Mucosa of rectum (tissue), 2 donors: ENCODE measurements around the gene PEF1.

Experiments used
- H3K27ac ChIP-seq, 2 donors: one replicate each; pipeline ENCODE4 v1.7.0; 2013; ENCODE audit warnings: inconsistent platforms in 2 of 2, low read depth in 2 of 2, low read length in 2 of 2
- H3K27me3 ChIP-seq, 2 donors: one replicate each; pipeline ENCODE4 v1.7.0; 2013; ENCODE audit warnings: low read length in 2 of 2; ENCODE audit not compliant: control insufficient read depth in 2 of 2, insufficient read depth in 2 of 2
- H3K36me3 ChIP-seq, 2 donors: one replicate each; pipeline ENCODE4 v1.7.0; 2013; ENCODE audit warnings: low read length in 2 of 2; ENCODE audit not compliant: control insufficient read depth in 2 of 2, insufficient read depth in 2 of 2
- H3K4me1 ChIP-seq, 2 donors: one replicate each; pipeline ENCODE4 v1.7.0; 2013; ENCODE audit warnings: low read length in 2 of 2, mild to moderate bottlenecking in 1 of 2; ENCODE audit not compliant: control insufficient read depth in 2 of 2, insufficient read depth in 2 of 2
- H3K4me3 ChIP-seq, 2 donors: one replicate each; pipeline ENCODE4 v1.7.0; 2013; ENCODE audit warnings: low read length in 2 of 2
- H3K9ac ChIP-seq, 2 donors: one replicate each; pipeline ENCODE4 v1.7.0; 2013; ENCODE audit warnings: low read length in 2 of 2, low read depth in 1 of 2, mild to moderate bottlenecking in 1 of 2
- H3K9me3 ChIP-seq, 2 donors: one replicate each; pipeline ENCODE4 v1.7.0; 2013; ENCODE audit warnings: low read length in 2 of 2; ENCODE audit not compliant: control insufficient read depth in 2 of 2
- donor health status: healthy.
- donor health status: Normal muscosa, but diverticular disease.

PEF1 gene

DNA sequence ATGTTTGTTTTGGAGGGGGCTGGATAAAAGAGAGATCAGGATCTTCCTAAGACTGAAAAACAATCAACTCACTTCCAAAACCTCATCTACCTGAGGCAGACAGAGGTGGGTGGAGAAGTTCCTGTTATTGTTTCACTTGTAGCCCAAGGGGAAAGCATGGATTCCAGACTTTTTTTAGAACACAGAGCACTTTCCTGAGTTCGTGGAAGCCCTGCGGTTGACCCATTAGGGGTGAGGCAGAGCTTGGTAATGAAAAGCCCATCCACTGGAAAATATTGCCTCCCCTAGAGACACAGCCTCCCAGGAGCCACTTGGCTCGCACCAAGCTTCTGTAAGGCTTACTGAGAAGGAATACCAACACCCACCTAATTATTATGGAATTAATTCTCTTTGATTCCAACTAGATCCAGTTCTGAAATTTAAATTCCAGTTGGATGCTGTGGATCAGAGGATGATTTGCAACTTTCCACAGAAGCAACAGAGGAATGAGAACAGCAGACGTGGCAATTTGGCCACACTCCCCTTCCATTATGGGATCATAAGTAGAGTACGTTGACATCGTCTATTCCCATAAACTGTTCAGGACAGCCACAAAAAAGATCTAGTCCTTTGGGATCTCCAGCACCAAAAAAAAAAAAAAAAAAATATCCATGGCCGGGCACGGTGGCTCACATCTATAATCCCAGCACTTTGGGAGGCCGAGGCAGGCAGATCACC lies 4.1 kb upstream of the PEF1 start:
- Histone ChIP-seq H3K9ac (no peak overlapping the region), H3K9me3 (no peaks in the 10 kb centered on the region), H3K36me3 (no peaks in the 10 kb centered on the region), H3K4me3 (no peak overlapping the region), H3K4me1 (peaks cover 8% of the 10 kb centered on the region in 2 donors), H3K27ac (no peak overlapping the region), H3K27me3 (no peaks in the 10 kb centered on the region)

DNA sequence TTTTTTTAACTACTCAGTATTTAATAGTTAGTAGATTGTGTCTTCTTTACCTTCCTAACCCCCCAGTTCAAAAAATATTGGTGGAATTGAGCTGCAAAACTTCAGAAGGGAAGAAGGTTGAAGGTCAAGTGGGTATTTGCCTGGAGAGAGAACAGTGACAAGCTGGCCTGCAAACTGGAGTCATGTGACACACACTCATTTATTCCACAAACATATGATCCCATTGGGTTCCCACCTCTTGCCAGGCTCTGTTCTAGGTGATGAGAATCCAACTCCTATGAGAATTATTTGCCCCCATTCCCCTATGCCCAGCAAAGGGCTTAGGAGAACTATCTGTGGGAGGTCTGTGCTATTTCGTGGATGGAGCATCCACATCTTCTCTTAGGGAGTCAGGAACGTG lies 3.5 kb upstream of the PEF1 start:
- Histone ChIP-seq H3K27ac (no peak overlapping the region), H3K9ac (no peak overlapping the region), H3K27me3 (no peaks in the 10 kb centered on the region), H3K4me1 (peaks cover 13 to 14% of the 10 kb centered on the region in 2 donors), H3K36me3 (no peaks in the 10 kb centered on the region), H3K9me3 (no peaks in the 10 kb centered on the region), H3K4me3 (no peak overlapping the region)

DNA sequence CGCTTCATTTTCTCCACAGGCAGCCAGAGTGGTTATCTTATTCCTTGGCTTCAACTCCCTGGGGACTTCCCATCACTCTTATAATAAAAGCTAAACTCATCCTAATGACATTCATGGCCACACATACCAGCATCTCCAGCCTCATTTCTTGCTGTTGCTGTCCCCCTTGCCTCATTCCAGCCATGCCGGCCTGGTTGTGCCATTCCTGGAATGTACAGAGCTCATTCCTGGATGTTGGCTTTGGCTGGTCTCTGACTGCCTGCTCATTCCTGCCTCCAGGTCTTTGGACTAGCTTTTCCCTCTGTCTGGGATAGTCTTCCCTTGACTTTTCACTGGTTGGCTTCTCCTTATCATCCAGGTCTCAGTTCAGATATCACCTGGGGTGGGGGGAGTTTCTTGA lies 2.4 kb upstream of the PEF1 start:
- Histone ChIP-seq H3K9me3 (no peaks in the 10 kb centered on the region), H3K27ac (no peak overlapping the region), H3K4me3 (no peak overlapping the region), H3K27me3 (no peaks in the 10 kb centered on the region), H3K4me1 (peaks cover 13 to 14% of the 10 kb centered on the region in 2 donors), H3K9ac (no peak overlapping the region), H3K36me3 (no peaks in the 10 kb centered on the region)

DNA sequence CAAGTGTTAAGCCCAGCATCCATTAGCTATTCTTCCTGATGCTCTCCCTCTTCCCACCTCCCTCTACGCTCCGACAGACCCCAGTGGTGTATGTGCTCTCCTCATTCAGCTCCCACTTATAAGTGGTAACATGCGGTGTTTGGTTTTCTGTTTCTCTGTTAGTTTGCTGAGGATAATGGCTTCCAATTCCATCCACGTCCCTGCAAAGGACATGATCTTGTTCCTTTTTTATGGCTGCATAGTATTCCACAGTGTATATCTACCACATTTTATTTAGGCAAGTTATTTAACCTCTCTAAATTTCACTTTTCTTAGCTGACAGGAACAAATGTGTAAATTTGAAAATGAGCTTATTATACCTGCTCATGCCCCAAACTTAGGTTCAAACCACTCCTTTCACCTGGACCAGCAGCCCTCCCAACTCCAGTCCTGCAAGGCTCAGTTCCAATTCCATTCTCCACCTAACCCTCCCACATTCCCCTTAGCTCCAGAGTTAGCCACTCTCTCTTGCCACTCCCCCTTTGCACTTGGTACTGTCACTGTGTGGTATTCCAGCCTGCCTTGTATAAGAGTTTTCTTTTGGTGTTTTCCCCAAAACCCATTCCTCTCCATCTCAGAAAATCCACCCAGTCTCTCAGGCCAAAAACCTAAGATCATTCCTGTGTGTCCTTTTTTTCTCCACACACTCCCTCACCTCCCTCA lies 1.7 kb upstream of the PEF1 start:
- H3K27me3 ChIP-seq, result no peaks in the 10 kb centered on the region
- H3K9me3 ChIP-seq, result no peaks in the 10 kb centered on the region
- no peak overlapping the region for H3K4me3 ChIP-seq
- peaks cover 13 to 14% of the 10 kb centered on the region in 2 donors for H3K4me1 ChIP-seq
- H3K9ac ChIP-seq, result no peak overlapping the region
- no peaks in the 10 kb centered on the region for H3K36me3 ChIP-seq
- H3K27ac ChIP-seq, result no peak overlapping the region

DNA sequence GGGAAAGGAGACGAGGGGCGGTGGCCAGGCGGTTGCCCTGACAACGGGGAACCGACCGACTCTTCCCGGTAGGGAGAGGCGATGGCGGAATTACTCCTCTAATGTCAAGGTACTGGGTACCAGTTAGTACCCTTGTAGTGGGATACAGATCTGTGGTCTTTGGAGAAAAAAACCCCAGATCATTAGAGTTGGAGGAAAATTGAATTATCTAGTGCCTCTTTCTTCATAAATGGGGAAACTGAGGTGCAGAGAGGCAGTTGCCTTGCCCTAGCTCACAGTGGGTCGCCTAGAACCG lies 545 bp upstream of the PEF1 start:
- H3K9ac ChIP-seq, result peak overlapping the region; percentile 94 to 99
- H3K27ac ChIP-seq, result peak overlapping the region; percentile 93 to 98
- no peaks in the 10 kb centered on the region for H3K27me3 ChIP-seq
- H3K9me3 ChIP-seq, result no peaks in the 10 kb centered on the region
- peaks cover 13 to 14% of the 10 kb centered on the region in 2 donors for H3K4me1 ChIP-seq
- peak overlapping the region; percentile 78 to 79 for H3K4me3 ChIP-seq
- H3K36me3 ChIP-seq, result no peaks in the 10 kb centered on the region

DNA sequence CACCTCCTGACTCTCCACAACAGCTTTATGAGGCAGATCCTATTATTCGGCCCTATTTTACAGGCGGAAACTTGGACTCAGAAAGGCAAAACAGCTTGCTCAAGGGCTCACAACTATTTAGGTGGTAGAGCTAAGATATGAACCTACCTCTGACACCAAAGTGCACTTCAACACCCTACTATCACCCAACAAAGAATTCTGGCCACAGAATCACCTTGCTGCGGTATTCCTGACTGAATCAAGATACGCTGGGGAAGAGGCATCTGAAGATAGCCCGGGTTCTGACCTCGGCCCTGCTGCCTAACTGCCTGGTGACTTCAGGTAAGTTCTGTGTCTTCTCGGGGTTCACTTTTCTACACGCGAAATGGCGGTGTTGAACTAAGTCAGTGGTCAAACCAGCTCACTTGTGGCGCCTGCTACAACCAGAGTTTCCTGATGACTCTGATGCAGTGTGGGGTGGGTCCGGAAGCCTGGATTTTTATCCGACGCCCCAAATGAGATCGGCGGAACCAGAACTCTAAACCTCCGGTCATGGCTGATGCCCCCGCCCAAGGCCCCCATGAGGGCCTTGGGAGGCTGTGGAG lies 608 bp downstream of the PEF1 start:
- Histone ChIP-seq H3K4me1 (peaks cover 14 to 23% of the 10 kb centered on the region in 2 donors), H3K9ac (peak overlapping the region; percentile 94 to 99), H3K4me3 (peak overlapping the region; percentile 78 to 79), H3K36me3 (no peaks in the 10 kb centered on the region), H3K27me3 (no peaks in the 10 kb centered on the region), H3K27ac (peak overlapping the region; percentile 93 to 98), H3K9me3 (no peaks in the 10 kb centered on the region)

DNA sequence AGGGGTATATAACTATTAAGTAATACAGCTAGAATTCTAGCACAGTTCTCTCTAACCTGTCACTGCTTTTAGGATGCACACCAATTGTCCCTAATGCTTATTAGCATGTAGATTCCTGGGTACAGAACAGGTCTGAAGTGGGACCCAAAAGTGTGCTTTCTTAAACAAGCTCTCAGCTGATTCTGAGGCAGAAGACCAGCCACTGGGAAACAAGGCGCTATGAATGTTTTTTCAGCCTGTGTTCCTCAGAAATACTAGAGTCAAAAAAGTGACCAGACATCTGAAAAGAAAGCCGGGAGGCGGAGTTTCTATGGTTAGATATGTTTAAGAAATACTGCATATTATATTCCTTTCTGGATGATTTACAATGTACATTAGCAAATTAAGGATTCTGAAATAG lies 1.8 kb downstream of the PEF1 start:
- Histone ChIP-seq H3K4me1 (peaks cover 21 to 35% of the 10 kb centered on the region in 2 donors), H3K9me3 (no peaks in the 10 kb centered on the region), H3K9ac (no peak overlapping the region), H3K36me3 (no peaks in the 10 kb centered on the region), H3K4me3 (no peak overlapping the region), H3K27ac (no peak overlapping the region), H3K27me3 (no peaks in the 10 kb centered on the region)

DNA sequence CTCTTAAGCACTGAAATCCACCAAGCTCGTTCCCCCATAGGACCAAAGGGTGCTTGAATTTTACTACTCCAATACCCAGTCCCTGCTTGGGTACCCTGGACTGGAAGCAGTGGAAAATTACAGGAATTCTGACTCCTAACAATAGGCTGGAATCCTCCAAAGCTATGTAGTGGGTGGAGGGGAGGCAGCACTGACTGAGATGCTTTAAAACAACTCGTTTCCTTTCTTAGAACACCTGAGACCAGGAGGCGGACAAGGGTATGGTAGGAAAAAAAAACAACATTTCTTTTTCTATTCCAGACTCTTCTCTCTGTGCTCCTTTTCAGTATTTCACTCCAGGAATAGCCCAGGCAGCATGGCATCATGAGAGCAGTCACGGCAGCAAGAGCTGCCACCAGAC lies 2.3 kb downstream of the PEF1 start:
- H3K4me1 ChIP-seq, result peaks cover 26 to 37% of the 10 kb centered on the region in 2 donors

DNA sequence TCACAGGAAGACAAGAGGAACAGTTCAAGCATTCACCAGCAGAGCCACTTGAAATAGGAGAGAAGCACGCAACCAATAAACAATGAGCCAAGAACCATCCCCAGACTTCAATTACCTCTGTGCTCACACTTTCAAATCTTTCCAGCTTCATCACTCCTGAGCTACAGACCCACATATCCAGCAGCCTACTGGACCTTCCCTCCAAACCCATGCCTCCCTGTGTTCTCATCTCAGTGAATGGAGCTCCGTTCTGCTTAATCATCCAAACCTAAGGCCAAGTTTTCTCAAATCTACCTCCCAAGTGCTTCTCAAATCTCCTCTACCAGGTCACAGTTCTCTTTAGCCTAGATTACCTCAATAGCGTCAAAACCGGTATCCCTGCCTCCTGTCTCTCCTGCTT lies 3.7 kb downstream of the PEF1 start:
- Histone ChIP-seq H3K36me3 (no peaks in the 10 kb centered on the region), H3K4me3 (no peak overlapping the region), H3K27ac (no peak overlapping the region), H3K9me3 (no peaks in the 10 kb centered on the region), H3K27me3 (no peaks in the 10 kb centered on the region), H3K4me1 (peaks cover 26 to 49% of the 10 kb centered on the region in 2 donors), H3K9ac (no peak overlapping the region)

More for the DNA sequence above, 2.3 kb downstream of the PEF1 start:
- Histone ChIP-seq H3K9me3 (no peaks in the 10 kb centered on the region), H3K9ac (no peak overlapping the region), H3K27ac (no peak overlapping the region), H3K27me3 (no peaks in the 10 kb centered on the region), H3K36me3 (no peaks in the 10 kb centered on the region), H3K4me3 (no peak overlapping the region)

DNA sequence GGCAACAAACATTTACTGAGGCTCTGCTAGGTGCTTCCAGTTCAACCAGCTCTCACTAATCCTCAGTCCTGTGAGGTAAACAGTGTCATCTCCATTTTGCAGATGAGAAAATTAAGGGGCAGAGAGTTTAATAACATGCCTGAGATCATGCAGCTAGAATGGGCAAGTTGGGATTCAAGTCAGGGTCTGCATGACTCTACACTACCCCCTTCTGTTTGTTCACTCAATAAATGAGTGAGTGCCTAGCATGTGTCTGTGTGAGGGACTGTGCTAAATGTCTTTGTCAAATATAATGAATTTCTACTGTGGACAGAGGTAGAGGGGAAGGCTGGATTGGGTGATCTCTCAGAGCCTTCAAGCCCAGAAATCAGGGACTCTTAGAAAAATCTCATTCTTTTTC lies 4.5 kb downstream of the PEF1 start:
- no peak overlapping the region for H3K27ac ChIP-seq
- H3K9me3 ChIP-seq, result no peaks in the 10 kb centered on the region
- no peaks in the 10 kb centered on the region for H3K36me3 ChIP-seq
- peaks cover 23 to 49% of the 10 kb centered on the region in 2 donors for H3K4me1 ChIP-seq
- H3K27me3 ChIP-seq, result no peaks in the 10 kb centered on the region
- H3K4me3 ChIP-seq, result no peak overlapping the region
- no peak overlapping the region for H3K9ac ChIP-seq
